ENCODE results near the gene ADRB2.
"Not testable (repeated sequence)": the region's sequence is repeated elsewhere in the genome, so short reads cannot be mapped to it uniquely, and the experiment has no call there.

ADRB2 gene

DNA sequence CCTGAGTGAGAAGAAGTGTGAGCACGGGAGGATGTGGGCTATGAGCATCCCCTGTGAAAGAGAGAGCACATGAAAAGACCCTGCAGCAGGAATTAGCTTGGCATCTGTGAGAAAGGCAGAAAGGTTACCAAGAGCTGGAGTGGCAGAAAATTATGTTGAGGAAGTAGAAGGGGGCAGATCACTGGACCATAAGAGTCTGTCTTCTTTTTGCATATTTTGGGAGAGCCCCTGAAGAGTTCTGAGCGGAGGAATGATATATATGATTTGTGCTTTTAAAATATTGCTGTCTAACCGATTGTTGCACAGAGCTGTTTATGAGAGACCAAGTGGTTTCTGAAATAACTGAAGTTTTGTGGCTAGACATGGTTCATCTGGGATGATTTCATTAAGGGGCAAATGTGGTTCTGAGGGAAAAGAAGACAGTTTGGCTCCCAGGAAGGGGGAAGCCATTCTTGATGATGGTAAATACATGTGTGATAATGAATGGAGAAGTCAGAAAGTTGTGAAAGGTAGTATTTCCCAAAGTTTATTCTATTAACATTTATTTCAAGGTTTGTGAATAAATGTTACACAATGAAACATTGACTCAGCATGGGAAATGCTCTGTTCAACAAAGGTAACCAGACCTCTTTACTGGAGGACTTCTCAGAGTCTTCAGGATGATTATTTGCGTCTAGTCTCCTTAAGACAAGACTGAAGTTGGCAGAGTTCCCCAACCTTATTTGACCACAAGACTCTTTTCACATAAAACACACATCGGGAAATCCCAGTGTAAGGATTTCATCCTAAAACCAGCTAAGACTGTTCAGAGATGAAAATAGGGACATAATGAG is 31.5 kb upstream of the ADRB2 start:
- peaks cover 6 to 8% of the 10 kb centered on the region in 2 donors for H3K27me3 Mint-ChIP-seq
- H3K4me3 Mint-ChIP-seq, result no peak overlapping the region
- no peaks in the 10 kb centered on the region for H3K36me3 Mint-ChIP-seq (ENCODE audit: insufficient read depth)
- ATAC-seq (replicated peaks) (no peak), DNase-seq (no peak)
- no peak overlapping the region for H3K27ac Mint-ChIP-seq
- H3K4me1 Mint-ChIP-seq (ENCODE audit: low read depth in 2 of 2), result no peaks in the 10 kb centered on the region
- H3K9me3 Mint-ChIP-seq, result no peaks in the 10 kb centered on the region

DNA sequence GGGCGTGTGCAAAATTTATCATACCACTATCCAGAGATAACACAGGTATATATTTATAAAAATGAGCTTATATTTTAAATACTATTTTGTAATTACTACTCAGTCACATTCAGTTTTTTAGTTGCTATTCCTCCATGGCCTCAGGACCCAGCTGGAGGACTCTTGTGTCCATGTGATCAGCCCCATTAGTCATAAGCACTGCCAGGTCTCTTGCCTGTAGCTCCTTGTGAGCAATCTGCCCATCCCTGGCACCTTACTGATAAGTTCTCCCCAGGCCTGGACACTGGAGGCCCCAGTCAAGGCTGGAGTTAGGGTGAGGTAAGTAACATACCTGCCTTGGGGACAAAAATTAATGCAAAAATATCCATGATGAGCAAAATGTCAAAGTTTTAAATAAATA is 29.5 kb upstream of the ADRB2 start:
- H3K4me3 Mint-ChIP-seq, result no peak overlapping the region
- no peaks in the 10 kb centered on the region for H3K36me3 Mint-ChIP-seq (ENCODE audit: insufficient read depth)
- no peaks in the 10 kb centered on the region for H3K9me3 Mint-ChIP-seq
- peaks cover 9 to 15% of the 10 kb centered on the region in 2 donors for H3K27me3 Mint-ChIP-seq
- no peaks in the 10 kb centered on the region for H3K4me1 Mint-ChIP-seq (ENCODE audit: low read depth in 2 of 2)
- H3K27ac Mint-ChIP-seq, result no peak overlapping the region
- ATAC-seq (replicated peaks) (no peak), DNase-seq (no peak)

DNA sequence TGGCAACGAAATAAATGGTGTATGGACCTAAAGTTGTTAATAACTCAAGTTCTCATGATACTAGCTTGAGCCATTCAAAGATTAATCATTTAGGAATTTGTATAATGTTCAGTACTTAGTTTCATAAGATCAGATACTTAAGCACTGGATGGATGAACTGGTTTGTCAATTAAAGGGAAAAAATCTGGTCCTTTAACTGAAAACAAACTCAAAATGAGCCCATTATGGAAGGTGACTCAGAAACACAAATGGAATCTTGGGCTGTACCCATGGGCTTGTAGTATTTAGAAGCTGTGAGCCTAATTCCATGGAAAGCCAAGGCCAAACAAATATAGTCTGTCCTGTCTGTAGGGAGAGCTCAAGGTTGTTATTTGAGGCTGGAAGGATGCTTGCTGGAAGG is 27.6 kb upstream of the ADRB2 start:
- peaks cover 16 to 26% of the 10 kb centered on the region in 2 donors for H3K27me3 Mint-ChIP-seq
- no peaks in the 10 kb centered on the region for H3K9me3 Mint-ChIP-seq
- ATAC-seq (replicated peaks) (no peak), DNase-seq (no peak)
- H3K27ac Mint-ChIP-seq, result no peak overlapping the region
- no peaks in the 10 kb centered on the region for H3K36me3 Mint-ChIP-seq (ENCODE audit: insufficient read depth)
- no peak overlapping the region for H3K4me3 Mint-ChIP-seq
- peaks cover 0 to 4% of the 10 kb centered on the region in 2 donors for H3K4me1 Mint-ChIP-seq (ENCODE audit: low read depth in 2 of 2)

DNA sequence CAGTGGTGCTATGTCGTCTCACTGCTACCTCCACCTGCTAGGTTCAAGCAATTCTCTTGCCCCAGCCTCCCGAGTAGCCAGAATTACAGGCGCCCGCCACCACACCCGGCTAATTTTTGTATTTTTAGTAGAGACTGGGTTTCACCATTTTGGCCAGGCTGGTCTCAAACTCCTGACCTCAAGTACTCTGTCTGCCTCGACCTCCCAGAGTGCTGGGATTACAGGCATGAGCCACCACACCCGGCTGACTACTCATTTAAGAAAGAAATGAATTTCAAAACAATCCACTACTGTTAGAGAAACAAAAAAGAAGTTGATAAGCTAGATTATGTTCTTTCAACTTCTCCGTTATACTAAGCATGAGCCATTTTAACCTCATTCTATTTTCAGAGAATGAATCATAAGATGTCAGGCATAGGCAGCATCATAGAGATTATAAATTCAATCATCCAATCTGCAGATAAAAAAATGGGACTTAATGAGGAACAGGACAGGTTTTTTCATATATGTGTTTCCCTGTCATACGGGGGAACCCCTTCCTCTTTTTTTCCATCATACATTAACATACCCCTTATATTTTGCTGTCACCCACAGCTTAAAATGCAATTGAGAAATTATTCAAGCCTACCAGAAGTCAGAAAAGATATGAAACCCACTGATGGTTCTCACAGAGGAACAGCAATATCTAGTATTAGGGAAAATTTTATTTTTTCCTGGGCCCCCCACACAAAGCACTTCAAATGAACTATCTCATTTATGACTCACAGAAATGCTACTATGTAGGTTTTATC is 26.5 kb upstream of the ADRB2 start:
- Mint-ChIP-seq H3K27me3 (peaks cover 23 to 26% of the 10 kb centered on the region in 2 donors), H3K9me3 (no peaks in the 10 kb centered on the region), H3K4me1 (ENCODE audit: low read depth in 2 of 2) (peaks cover 0 to 4% of the 10 kb centered on the region in 2 donors), H3K27ac (no peak overlapping the region), H3K4me3 (no peak overlapping the region), H3K36me3 (ENCODE audit: insufficient read depth) (no peaks in the 10 kb centered on the region)
- ATAC-seq (replicated peaks) (no peak), DNase-seq (no peak)

DNA sequence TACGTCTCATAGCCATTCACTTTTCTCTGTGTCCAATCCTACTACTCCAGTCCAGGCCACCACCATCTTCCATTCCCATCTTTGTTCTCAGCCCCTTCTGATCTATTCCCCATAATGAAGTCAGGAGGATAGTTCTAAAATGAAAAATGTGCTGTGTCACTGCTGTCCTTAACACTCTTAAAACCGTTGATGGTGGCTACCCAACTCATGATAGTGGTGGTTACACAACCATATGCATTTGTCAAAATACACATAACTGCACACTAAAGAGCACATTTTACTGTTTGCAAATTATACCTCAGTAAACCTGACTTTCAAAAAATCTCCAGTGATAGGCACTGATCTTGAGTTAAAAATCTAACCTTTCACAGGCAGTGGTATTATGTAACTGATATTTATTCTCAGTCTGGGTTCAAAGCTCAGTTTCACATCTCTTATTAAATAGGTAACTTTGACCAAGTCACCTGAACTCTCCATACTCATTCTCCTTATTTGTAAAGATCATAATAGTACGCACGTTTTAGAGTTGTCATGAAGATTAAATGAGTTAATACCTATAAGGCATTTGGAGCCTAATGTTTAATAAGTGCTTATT is 24.6 kb upstream of the ADRB2 start:
- ATAC-seq (replicated peaks), result no peak
- DNase-seq, result no peak
- Mint-ChIP-seq H3K27ac (no peak overlapping the region), H3K4me1 (ENCODE audit: low read depth in 2 of 2) (peaks cover 4% of the 10 kb centered on the region in 2 donors), H3K36me3 (ENCODE audit: insufficient read depth) (no peaks in the 10 kb centered on the region), H3K4me3 (no peak overlapping the region), H3K27me3 (peaks cover 23 to 26% of the 10 kb centered on the region in 2 donors), H3K9me3 (no peaks in the 10 kb centered on the region)

DNA sequence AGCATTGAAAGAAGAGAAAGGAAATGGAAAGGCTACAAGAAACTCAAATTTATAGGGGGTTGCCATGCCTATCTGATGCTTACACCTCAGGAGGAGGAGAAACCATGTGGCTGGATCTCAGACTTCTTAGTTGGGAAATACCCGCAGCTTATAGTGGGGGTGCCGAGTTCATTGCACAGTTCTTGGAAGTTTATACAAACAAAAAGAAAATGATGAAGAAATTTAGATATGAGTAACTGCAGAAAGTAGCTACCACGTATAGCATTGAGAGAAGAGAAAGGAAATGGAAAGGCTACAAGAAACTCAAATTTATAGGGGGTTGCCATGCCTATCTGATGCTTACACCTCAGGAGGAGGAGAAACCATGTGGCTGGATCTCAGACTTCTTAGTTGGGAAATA is 23.0 kb upstream of the ADRB2 start:
- not testable (repeated sequence) for ATAC-seq (replicated peaks)

DNA sequence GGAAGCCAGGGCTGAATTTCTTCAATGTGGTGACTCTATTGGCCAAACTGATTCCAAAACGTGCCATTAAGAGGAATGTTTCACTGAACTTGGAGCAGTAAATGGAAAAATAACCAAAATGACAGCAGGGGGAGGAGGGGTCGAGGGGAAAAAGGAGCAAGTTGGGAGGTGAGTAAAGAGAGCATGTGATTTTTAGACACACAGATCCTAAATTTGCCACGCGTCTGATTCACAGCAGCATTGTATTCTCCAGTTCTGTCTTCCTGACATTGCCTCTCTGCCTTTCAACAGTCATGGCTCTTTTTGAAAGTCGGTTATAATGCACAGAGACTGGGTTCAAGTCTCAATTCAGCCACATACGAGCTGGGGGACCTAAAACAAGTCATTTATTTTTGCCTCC is 22.0 kb upstream of the ADRB2 start:
- no peak overlapping the region for H3K4me3 Mint-ChIP-seq
- peaks cover 5% of the 10 kb centered on the region for H3K36me3 Mint-ChIP-seq (ENCODE audit: insufficient read depth)
- peaks cover 21 to 23% of the 10 kb centered on the region in 2 donors for H3K27me3 Mint-ChIP-seq
- H3K4me1 Mint-ChIP-seq (ENCODE audit: low read depth in 2 of 2), result peaks cover 15 to 18% of the 10 kb centered on the region in 2 donors
- ATAC-seq (replicated peaks), result no peak
- no peaks in the 10 kb centered on the region for H3K9me3 Mint-ChIP-seq
- H3K27ac Mint-ChIP-seq, result no peak overlapping the region
- DNase-seq, result no peak

More for the DNA sequence above, 23.0 kb upstream of the ADRB2 start:
- not testable (repeated sequence) for H3K4me1 Mint-ChIP-seq (ENCODE audit: low read depth in 2 of 2); H3K27ac Mint-ChIP-seq; DNase-seq; H3K36me3 Mint-ChIP-seq (ENCODE audit: insufficient read depth); H3K4me3 Mint-ChIP-seq; H3K9me3 Mint-ChIP-seq
- H3K27me3 Mint-ChIP-seq, result peaks cover 23 to 26% of the 10 kb centered on the region in 2 donors

DNA sequence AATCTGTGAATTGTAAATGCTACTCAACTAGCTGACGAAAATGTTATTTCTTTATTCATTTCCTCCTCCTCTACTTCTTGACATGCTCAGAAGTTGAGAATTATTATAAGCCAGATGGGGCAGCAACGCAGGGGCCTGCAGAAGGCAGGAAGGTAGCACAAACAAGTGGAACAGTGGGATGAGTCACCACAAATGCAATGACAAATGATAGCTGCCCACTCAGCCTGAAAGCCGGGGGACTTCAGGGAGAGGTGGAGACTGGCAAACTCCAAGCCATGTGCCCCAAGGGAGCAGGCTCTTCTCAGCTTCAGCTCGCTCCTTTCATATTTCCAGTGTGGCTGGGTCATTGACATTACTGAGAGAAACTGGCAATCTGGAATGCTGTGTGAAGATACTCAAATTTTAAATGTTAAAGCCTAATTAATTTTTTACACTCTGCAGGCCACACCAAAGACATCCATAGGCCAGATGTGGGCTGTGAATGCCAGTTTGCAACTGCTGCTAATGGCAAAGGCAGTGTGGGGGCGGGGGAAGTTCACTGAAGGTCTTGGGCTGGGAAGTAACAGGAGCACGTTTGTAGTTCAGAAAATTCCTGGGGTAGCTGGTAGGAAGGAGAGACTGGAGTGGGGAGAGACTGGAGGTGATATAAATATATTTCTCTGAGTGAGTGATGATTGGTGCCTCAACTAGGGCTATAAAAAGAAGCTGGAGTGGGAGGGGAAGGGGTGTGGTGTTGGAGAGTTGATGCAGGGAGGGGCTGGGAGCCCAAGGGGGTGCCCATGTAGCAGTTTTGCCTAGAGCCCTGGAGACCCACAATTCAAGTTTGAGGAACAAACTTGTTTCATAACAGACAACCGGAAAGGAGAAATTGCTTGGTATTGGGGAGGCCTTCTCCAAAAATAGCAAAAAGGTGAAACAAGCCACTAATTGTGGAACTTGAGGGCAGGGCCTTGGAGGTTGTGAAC is 20.8 kb upstream of the ADRB2 start:
- Mint-ChIP-seq H3K27me3 (peaks cover 17 to 23% of the 10 kb centered on the region in 2 donors), H3K4me3 (no peak overlapping the region), H3K27ac (no peak overlapping the region), H3K36me3 (ENCODE audit: insufficient read depth) (peaks cover 5% of the 10 kb centered on the region), H3K9me3 (no peaks in the 10 kb centered on the region), H3K4me1 (ENCODE audit: low read depth in 2 of 2) (peaks cover 21 to 30% of the 10 kb centered on the region in 2 donors)
- ATAC-seq (replicated peaks) (no peak), DNase-seq (no peak)

DNA sequence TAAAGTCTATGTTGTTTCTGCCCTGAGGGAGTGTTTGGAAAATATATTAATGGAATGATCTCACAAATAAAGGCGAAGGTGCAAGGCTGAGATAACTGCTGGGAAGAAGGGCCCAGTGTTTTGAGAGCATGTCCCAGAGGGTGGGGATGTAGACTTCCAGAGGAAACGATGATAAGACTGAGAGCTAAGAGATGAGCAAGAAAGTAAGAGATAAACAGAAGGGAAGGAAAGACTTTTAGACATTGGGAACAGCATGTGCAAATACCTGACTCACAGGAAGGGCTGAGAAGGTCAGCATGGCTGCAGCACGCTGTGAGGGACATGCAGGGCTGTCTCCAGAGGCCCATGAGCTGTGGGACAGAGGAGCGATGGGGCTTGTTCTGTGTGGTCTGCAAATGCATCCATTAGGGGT is 19.9 kb upstream of the ADRB2 start:
- Mint-ChIP-seq H3K27ac (peak overlapping the region in 1 of 2 donors; percentile 14), H3K36me3 (ENCODE audit: insufficient read depth) (peaks cover 5% of the 10 kb centered on the region), H3K27me3 (peaks cover 15 to 18% of the 10 kb centered on the region in 2 donors), H3K4me1 (ENCODE audit: low read depth in 2 of 2) (peaks cover 27 to 36% of the 10 kb centered on the region in 2 donors), H3K4me3 (no peak overlapping the region), H3K9me3 (no peaks in the 10 kb centered on the region)
- ATAC-seq (replicated peaks) (no peak), DNase-seq (no peak)

DNA sequence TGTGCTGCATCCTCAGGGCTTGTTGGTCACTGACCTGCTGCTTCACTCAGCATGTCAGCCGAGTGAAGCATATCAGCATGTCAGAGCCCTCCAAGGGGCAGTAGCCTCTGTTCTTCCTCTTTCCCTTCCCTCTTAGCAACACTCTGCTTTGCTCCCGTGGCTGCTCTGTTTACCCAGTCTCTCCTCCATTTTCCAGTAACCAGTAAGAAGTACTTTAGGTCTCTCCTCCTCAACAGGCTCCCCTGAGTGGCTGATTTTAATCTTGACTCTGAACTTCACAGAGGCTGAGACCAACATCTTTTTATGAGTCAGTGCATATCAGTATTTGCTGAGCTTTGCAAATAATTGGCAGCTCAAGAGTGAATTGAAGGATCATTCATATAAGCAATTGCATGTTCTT is 18.6 kb upstream of the ADRB2 start:
- Mint-ChIP-seq H3K4me3 (no peak overlapping the region), H3K36me3 (ENCODE audit: insufficient read depth) (peaks cover 5% of the 10 kb centered on the region), H3K27ac (peak overlapping the region in 1 of 2 donors; percentile 30), H3K27me3 (peaks cover 6 to 12% of the 10 kb centered on the region in 2 donors), H3K4me1 (ENCODE audit: low read depth in 2 of 2) (peaks cover 29 to 42% of the 10 kb centered on the region in 2 donors), H3K9me3 (no peaks in the 10 kb centered on the region)
- DNase-seq (no peak), ATAC-seq (replicated peaks) (no peak)

DNA sequence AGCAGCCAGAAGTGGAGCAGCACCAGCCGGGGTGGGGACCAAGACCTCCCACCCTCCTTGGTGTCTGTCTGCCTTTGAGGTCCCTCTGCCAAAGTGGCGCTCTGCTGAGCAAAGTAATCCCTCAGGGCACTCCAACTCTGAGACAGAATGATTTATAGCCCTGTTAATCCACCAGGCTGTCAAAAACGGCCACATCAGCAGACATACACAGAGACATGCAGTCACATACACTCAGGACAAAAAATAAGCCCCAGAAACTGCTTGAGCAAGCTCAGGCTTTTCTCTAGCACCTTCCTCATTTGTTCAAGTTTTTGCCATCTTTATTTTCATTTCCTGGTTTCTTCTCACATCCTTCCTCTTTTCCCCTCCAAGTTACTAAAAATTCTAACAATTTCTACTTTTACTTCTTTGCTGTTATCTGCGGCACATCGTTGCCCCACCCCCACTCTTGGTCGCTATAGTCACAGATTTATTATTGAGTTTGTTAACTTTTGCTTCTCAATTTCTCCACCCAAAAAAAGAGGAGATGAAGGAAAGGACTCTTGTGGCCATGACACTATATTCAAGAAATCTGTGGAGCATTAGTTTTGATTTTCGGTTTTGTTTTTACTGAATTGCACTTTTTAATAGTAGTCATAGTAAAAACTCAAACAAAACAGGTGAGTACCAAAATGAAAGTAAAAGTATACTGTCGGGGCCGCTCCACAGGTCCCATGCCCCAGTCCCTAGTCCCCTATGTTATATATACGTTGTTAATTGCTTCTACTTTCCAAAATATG is 17.4 kb upstream of the ADRB2 start:
- no peaks in the 10 kb centered on the region for H3K9me3 Mint-ChIP-seq
- H3K4me3 Mint-ChIP-seq, result peak overlapping the region; percentile 83 to 88
- peaks cover 29 to 39% of the 10 kb centered on the region in 2 donors for H3K4me1 Mint-ChIP-seq (ENCODE audit: low read depth in 2 of 2)
- peak overlapping the region; percentile 83 to 94 for H3K27ac Mint-ChIP-seq
- ATAC-seq (replicated peaks) (peak; percentile 82), DNase-seq (peak in 1 of 3 experiments; percentile 23)
- H3K36me3 Mint-ChIP-seq (ENCODE audit: insufficient read depth), result peaks cover 5% of the 10 kb centered on the region
- H3K27me3 Mint-ChIP-seq, result peaks cover 0 to 4% of the 10 kb centered on the region in 2 donors

Measured in effector memory CD8-positive, alpha-beta T cell (primary cell).